Measurements from ENCODE around the gene CPA4.

Gene CPA4

DNA sequence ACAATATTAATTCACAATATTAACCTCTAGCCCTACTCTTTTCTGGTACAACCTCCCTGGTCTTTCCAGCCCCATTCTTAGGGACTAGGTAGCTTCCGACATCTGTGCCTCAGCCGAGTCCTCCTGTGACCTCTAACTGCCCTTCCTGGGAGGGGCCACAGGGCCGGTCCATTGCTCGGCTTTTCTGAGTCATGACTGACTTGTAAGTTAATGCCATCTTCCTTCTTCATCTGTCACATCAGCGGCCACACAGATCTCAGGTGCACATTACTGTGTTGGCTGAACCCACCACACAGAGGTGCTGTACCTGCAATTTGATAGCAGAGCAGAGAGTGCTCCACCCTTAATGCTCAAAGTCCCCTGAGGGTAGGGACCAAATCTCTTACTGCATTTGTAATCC is 4.1 kb upstream of the CPA4 start:
- Mint-ChIP-seq H3K4me1 (peaks cover 27% of the 10 kb centered on the region), H3K9me3 (no peaks in the 10 kb centered on the region), H3K27ac (peak overlapping the region in 1 of 3 experiments; percentile 0), H3K36me3 (ENCODE audit: low read depth) (peaks cover 3% of the 10 kb centered on the region), H3K4me3 (no peak overlapping the region), H3K27me3 (ENCODE audit: low read depth) (peaks cover 3% of the 10 kb centered on the region)
- TF ChIP-seq CTCF (IDR thresholded peaks at IDR 0.05; ENCODE audit: unreplicated experiment in 3 of 3): no peak

DNA sequence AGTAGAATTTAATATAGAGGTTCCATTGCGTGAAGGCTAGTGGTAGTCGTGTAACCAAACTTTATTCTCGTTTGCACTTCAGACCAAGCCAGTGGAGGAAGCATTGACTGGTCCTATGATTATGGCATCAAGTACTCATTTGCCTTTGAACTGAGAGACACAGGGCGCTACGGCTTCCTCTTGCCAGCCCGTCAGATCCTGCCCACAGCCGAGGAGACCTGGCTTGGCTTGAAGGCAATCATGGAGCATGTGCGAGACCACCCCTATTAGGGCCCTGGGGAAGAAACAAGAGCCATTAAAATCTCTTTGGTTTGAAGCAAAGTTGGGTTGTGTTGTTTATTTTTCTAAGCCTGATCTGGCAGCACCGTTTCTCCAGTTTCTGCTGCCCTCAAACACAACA is 3.5 kb upstream of the CPA4 start:
- H3K27ac Mint-ChIP-seq: peak overlapping the region in 1 of 3 experiments; percentile 0
- peaks cover 3% of the 10 kb centered on the region for H3K27me3 Mint-ChIP-seq (ENCODE audit: low read depth)
- peaks cover 3% of the 10 kb centered on the region for H3K36me3 Mint-ChIP-seq (ENCODE audit: low read depth)
- no peak overlapping the region for H3K4me3 Mint-ChIP-seq
- H3K4me1 Mint-ChIP-seq: peaks cover 33% of the 10 kb centered on the region
- no peak for TF ChIP-seq CTCF (IDR thresholded peaks at IDR 0.05; ENCODE audit: unreplicated experiment in 3 of 3)
- H3K9me3 Mint-ChIP-seq: no peaks in the 10 kb centered on the region

GRCh38 chr7:130290745-130291144 is 2.2 kb upstream of the CPA4 start:
- no peaks in the 10 kb centered on the region for H3K9me3 Mint-ChIP-seq
- no peak overlapping the region for H3K4me3 Mint-ChIP-seq
- H3K36me3 Mint-ChIP-seq (ENCODE audit: low read depth): peaks cover 3% of the 10 kb centered on the region
- no peak for TF ChIP-seq CTCF (IDR thresholded peaks at IDR 0.05; ENCODE audit: unreplicated experiment in 3 of 3)
- peaks cover 41% of the 10 kb centered on the region for H3K4me1 Mint-ChIP-seq
- H3K27ac Mint-ChIP-seq: peak overlapping the region in 2 of 3 experiments; percentile 22 to 67
- H3K27me3 Mint-ChIP-seq (ENCODE audit: low read depth): peaks cover 3% of the 10 kb centered on the region

DNA sequence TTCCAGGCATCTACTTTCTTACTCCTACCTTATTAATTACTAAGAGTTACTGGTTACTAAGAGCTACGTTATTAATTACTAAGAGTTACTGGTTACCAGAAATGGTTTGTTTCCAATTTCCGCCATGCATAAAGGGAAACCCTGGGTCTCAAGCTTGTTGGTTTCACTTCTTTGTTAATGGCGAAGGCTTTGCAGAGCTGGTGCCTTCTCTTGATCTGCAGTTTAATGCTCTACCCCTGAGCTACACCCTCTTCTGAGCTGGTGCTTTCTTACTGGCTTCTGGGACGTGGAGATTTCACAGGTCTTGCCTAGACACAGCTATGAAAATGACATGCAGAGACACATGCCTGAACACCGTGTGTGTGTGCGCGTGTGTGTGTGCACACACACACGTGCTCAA is 560 bp downstream of the CPA4 start:
- Mint-ChIP-seq H3K4me1 (peaks cover 54% of the 10 kb centered on the region), H3K27me3 (ENCODE audit: low read depth) (peaks cover 3% of the 10 kb centered on the region), H3K27ac (peak overlapping the region; percentile 10 to 61 (median 19)), H3K4me3 (no peak overlapping the region), H3K9me3 (no peaks in the 10 kb centered on the region), H3K36me3 (ENCODE audit: low read depth) (peaks cover 3% of the 10 kb centered on the region)
- no peak for TF ChIP-seq CTCF (IDR thresholded peaks at IDR 0.05; ENCODE audit: unreplicated experiment in 3 of 3)

DNA sequence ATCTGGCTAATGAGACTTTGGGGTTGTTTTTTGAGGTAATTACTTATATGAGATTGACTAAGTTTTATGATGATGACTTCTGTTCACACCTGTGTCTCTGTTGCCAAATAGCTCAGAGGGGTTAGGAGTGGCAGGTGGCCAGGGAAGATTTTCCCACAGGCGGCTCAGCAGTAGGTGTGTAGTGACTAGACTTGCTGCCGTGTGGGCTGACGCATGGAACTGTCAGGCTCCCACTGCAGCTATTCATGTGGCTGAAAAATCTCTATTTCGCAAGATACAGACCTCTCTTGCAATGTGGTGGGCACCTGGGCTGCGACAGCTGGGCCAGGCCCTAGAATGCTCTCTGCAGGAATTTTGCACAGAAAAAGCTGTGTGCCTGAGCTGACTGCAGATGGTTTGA is 1.4 kb downstream of the CPA4 start:
- TF ChIP-seq CTCF (IDR thresholded peaks at IDR 0.05; ENCODE audit: unreplicated experiment in 3 of 3): no peak
- peak overlapping the region; percentile 19 to 61 (median 28) for H3K27ac Mint-ChIP-seq
- H3K27me3 Mint-ChIP-seq (ENCODE audit: low read depth): peaks cover 3% of the 10 kb centered on the region
- peaks cover 62% of the 10 kb centered on the region for H3K4me1 Mint-ChIP-seq
- peaks cover 3% of the 10 kb centered on the region for H3K36me3 Mint-ChIP-seq (ENCODE audit: low read depth)
- H3K9me3 Mint-ChIP-seq: no peaks in the 10 kb centered on the region
- H3K4me3 Mint-ChIP-seq: no peak overlapping the region

DNA sequence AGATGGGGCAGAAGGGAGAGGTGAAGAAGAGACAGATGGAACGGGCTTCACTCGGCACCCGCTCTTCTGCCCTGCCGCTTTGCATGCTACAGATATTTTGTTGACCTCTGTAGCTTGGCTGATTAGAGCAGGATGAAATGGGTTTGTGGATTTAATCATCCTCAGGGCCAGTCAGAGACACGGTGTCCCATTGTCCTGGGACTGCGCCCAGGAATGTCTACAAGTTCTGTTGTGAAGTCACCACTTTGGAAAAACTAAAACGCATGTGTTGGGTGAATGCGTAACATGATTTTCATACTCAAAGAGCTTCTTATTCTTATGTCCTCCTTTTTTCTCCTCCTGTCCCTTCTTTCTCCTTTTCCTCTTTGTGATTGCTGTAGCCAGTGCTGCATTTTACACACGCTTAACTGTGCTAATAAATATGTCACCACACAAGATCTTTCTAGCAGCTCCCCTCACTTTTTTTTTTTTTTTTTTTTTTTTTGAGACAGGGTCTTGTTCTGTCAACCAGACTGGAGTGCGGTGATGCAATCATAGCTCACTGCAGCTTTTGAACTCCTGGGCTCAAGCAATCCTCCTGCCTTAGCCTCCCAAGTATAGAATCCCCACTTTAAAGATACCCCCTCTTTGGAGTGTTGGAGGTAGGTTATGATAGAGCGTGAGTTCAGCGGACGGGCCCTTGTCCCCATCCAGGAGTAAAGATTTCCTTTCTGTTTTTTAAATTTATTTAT is 3.4 kb downstream of the CPA4 start:
- Mint-ChIP-seq H3K4me3 (peak overlapping the region in 1 of 3 experiments; percentile 11), H3K36me3 (ENCODE audit: low read depth) (no peaks in the 10 kb centered on the region), H3K27ac (peak overlapping the region; percentile 59 to 92 (median 90)), H3K9me3 (no peaks in the 10 kb centered on the region), H3K27me3 (ENCODE audit: low read depth) (no peaks in the 10 kb centered on the region), H3K4me1 (peaks cover 79% of the 10 kb centered on the region)
- no peak for TF ChIP-seq CTCF (IDR thresholded peaks at IDR 0.05; ENCODE audit: unreplicated experiment in 3 of 3)

All from nephron (organoid).